T-helper 1 cell treated with Interleukin-12 subunit alpha and Interleukin-12 subunit beta and Interleukin-4 antibody, amounts not matched to agents 30 ng/mL and 1 ng/mL, for 36 hours (primary cell): ENCODE measurements around the gene SIRT2. TPM values are rescaled to one million over a fixed set of nuclear protein-coding genes. Genes with fewer than 3 reads are reported as not detected.

ENCODE experiments used
- intact Hi-C: fragments of 100-400 bp; cut with micrococcal nuclease; formaldehyde crosslinking; loops from one replicate; pipeline ENCODE4 v1.15.1; 2024
- total RNA-seq: library from RNA; stranded (reverse); gene quantifications from 2 replicates; pipeline ENCODE4 v1.2.3, GENCODE V29; 2022

Gene SIRT2
- total RNA-seq, 1 donor from 2014 or later: 56.7 TPM

DNA sequence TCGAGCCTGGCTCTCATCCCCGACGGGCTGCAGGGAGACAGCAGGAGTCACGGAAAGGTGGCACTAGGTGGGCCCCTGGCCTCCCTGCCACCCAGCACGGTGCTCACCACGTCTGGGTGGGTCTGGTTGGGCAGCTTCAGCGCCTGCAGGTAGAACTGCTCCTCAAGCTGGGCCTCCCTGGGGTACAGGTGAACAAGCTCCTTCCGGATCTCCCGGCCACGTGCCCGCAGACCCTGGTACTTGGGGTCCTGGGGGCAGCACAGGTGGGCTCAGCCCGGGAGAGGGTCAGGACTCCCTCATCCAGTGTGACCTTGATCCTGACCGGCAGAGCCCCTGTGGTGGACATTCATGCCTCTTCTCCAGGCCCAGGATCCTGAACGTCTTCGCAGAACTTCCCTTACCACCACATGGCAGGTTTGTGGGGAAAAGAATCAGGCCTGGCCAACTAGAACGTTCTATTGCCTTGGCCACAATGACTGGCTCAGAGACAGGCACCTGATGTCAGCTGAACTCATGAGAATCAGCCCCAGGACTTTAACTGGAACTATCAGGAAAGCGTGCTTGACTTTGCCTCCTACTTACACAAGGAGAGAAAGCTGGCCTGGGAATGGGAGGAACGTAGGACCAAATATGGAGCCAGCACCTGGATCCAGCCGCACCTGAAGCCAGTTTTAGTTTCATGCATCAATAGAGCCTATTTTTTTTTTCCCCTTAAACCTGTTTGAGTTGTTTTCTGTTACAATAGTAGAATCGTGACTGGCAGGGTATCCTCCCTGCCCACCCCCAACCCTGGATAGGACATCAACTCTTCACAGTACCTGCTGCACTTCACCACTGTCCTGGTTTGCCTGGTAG is 22.2 kb upstream of the SIRT2 start:
- intact Hi-C loops: no loop called here

DNA sequence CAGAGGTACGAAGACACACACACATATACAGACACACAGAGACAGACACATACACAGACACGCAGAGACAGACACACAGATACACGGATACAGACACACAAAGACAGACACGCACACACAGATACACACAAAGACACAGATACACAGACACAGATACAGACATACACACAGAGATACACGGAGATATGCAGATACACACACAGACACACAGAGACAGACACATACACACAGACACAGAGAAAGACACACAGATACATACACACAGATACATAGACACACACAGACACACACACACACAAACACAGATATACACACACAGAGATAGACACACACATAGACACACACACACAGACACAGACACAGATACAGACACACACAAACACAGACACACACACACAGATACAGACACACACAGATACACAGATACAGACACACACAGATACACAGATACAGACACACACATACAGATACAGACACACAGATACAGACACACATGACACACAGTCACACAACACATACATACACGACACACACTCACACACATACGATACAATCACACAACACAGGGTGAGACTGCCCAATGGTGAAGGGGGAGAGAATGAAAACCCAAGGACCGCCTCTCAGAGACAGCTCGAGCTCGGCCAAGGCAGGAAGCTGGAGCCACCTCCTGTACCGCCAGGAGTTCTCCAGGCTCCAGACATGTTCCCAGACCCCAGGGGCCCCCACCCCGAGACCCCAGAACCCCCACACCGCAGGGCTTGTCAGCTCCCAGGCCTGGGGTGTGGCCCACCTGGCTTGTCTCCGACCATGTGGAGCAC is 21.4 kb upstream of the SIRT2 start:
- intact Hi-C loops: no loop called here

DNA sequence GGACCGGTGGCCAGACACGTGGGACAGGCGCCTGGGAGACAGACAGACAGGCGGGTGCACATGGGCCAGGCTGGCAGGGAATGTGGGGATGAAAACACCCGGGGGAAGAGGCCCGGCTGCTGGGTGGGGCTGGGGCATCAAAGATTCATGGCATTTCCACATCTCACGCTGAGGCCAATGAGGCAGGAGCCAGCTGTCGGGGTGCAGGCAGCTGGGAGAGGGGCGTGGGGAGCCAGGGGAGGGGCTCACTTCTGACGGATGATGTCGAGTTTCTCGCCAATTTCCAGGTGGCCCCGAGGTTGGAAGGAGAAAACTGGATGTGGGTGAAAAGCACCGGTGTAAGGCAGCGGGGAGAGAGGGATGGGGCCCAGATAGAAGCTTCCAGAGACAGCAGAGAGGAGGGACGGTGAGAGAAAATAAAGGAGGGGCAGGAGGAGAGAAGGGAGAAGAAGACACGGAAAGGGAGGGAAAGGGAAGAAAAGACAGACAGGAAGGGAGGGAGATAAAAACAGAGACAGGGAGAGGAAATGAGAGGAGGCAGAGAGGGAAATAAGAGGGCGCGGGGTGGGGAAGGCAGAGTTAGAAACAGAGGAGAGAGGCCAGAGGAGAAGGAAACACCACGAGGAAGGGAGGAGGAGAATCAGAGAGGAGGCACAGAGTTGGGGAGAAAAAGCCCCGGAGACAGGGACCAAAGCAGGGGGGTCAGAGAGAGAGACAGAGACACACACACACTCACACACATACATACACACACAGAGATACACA is 20.6 kb upstream of the SIRT2 start:
- intact Hi-C loops: no loop called here

DNA sequence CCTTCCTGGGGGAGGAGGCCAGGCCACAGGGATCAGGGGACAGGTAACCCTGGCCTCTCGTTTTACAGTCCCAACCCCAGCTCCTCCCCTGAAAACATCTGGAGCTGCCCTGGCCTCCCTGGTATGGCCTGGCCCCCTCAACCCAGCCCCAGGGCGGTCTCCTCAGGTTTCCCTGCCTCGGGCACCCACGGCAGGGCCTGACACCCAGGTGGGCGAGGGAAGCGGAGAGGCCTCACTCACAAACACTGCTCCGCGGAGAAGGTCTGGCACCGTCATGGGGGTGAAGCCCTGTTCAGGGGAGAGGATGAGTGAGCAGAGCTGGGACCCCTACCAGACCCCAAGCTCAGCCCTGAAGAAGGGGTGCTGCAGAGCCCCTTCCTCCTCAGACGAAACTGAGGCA is 19.1 kb upstream of the SIRT2 start:
- intact Hi-C loops: no loop called here

- intact Hi-C loops: no loop called here
Measured at GRCh38 chr19:38917921-38918491, 18.6 kb upstream of the SIRT2 start.

- intact Hi-C loops: no loop called here
Measured at GRCh38 chr19:38917516-38917915, 18.1 kb upstream of the SIRT2 start.

DNA sequence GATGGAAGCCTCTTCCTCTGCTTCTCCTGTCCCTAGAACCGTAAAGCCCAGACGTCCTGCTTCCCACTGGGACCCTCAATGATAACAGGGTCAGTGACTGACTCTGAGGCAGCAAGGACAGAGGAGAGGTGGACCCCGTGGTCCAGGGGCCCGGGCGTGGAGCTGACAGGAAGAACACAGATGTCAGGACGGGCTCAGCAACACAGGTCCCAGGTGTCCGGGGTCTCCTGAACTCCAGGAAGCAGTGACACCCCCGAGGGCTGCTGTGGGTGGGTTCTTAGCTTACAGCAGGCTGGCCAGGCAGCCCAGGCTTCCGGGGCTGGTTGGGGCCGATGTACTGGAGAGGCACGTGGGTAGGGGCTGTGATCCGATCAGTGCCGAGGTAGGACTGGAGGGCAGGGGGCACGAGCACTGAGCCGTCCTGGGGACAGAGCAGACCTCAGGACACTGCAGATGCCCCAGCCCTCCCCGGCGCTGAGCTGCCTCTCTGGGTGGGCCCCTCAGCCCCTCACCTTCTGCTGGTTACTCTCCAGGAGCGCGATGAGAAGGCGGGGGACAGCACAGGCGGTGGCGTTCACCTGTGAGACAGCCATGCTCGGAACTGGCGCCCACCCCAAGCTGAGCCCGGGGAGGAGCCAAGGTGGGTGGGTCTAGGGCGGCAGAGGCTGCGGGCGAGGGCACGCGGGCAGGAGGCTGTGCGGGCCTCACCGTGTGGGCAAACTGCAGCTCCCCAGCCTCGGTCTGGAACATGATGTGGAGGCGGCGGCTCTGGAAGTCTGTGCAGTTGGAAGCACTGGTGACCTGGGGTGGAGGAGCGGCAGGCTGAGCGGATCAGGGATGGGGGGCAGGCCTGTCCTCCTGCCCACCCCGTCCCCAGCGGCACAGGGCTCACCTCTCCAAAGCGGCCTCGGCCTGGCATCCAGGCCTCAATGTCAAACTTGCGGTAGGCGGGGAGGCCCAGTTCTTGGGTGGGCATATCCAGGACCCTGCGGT is 16.2 kb upstream of the SIRT2 start:
- intact Hi-C loops: no loop called here

GRCh38 chr19:38913958-38914357 is 14.5 kb upstream of the SIRT2 start:
- intact Hi-C loops: no loop called here

DNA sequence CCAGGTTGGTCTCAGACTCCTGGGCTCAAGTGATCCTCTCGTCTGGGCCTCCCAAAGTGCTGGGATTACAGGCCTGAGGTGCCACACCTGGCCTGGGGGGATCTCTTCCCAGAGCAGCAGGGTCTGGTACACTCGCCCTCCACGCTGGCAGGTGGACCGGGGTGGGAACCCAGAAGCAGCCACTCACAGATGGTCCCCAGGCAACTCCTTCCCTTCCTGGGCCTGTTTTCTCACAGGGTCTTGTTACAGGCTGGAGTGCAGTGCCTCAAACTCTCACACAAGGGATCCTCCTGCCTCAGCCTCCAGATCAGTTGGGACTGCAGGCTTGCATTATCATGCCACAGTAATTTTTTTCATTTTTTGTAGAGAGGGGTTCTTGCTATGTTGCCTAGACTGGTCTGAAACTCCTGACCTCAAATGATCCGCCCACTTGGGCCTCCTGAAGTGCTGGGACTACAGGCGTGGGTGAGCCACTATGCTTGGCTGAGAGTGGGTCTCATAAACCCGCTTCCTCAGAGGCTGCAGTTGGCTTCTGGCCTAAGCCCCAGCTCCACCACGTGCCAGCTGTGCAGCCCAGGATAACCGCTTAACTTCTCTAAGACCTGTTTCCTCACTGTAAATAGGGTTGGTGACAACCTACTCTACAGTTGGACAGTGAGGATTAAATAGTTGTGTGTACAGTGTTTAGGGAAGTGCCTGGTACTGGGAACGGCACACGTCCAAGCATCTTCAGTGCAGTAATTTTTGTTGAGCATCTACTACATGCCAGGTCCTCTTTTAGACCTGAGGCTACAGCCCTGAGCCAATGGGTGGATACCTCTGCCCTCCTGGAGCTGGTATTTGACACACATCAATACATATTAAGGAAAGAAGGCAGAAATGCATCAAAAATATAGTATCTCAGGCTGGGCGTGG is 13.4 kb upstream of the SIRT2 start:
- intact Hi-C loops: no loop called here

DNA sequence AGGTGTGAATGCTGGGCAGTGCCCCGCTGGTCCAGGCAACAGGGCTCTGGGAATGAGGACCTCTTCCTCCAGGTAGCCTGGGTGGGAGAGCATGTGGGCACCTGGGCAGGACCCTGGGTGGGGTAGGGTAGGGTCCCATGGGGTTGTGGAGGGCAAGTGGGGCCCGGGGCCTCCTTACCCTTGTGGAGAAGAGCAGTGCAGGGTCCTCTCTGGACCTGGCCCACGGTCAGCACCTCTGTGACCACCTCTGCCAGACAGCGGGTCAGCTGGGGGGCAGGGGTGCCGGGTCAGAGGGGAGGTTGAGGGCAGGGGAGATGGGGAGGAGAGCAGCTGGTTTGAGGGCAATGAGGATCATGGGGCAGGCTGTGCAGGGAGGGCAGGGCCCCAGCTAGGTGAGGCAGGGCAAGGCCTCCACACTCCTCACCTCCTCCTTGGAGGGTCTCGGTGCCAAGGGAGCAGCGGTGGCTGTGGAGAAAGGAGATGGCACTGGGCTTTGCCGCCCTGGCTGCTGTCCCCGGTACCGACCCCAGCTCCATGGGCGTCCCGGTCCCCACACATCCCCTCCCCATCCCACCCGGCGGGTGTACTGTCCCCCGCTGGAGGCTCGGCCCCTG is 12.1 kb upstream of the SIRT2 start:
- intact Hi-C loops: no loop called here

DNA sequence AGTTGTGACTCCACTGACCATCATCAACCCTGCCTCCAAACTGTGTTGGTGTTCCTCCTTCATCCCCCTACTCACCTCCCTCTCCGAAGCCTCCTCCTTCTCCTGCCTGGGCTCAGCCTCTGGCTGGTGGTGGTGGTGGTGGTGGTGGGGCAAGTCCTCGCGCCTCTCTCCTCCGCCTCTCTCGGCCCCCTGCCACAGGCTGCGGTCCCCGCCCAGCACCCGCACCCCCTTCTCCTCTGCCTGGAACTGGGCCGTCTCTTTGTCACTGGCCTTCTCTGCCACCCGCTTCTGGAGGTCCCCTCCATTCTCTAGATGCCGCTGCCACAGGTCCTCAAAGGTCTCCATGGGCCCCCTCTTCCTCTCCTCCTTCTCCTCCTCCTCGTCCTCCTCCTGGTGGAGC is 11.1 kb upstream of the SIRT2 start:
- intact Hi-C loops: no loop called here

GRCh38 chr19:38908911-38909310 is 9.5 kb upstream of the SIRT2 start:
- intact Hi-C loops: no loop called here

DNA sequence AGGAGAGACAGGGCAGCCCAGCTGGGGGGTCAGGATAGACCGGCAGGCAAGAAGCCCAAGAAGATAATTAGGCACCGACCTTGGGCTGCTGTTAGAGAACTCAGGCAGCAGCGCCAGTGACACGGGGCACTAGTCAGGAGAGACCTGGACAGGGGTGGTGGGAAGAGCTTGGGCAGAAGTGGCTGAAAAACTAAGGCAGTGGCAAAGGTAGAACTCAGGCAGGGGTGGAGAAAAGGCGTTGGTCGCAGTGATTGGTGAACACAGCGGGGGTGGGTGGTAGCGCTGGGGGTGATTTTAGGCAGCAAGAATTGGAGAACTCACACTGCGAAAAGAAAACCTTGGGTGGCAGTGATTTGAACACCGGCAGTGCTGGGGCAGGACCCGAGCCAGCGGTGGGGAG is 8.3 kb upstream of the SIRT2 start:
- intact Hi-C loops: no loop called here

DNA sequence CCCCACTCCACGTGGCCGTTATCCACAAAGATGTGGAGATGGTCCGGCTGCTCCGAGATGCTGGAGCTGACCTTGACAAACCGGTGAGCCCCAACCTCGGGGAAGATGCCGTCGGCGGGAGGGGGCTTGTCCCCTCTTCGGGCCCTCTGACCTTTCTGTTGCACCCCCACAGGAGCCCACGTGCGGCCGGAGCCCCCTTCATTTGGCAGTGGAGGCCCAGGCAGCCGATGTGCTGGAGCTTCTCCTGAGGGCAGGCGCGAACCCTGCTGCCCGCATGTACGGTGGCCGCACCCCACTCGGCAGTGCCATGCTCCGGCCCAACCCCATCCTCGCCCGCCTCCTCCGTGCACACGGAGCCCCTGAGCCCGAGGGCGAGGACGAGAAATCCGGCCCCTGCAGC is 7.8 kb upstream of the SIRT2 start:
- intact Hi-C loops: no loop called here

DNA sequence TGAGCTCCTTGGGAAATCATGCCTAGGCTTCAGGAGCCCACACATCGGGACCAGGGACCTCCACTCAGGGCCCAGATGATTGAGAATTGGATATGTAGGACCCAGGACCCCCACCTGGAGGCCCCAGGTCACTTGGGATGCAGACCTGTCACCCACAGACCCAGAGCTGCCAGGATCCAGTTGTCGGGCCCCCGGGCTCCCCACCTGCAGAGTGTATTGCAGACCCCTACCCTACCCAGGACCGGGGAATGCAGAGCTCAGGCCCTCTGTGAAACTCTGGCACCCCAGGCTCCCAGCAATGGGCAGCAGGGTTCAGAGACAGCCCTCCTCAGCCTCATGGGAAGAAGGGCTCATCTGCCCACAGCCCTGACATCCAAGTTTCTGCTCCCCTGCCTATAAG is 6.2 kb upstream of the SIRT2 start:
- intact Hi-C loops: no loop called here

DNA sequence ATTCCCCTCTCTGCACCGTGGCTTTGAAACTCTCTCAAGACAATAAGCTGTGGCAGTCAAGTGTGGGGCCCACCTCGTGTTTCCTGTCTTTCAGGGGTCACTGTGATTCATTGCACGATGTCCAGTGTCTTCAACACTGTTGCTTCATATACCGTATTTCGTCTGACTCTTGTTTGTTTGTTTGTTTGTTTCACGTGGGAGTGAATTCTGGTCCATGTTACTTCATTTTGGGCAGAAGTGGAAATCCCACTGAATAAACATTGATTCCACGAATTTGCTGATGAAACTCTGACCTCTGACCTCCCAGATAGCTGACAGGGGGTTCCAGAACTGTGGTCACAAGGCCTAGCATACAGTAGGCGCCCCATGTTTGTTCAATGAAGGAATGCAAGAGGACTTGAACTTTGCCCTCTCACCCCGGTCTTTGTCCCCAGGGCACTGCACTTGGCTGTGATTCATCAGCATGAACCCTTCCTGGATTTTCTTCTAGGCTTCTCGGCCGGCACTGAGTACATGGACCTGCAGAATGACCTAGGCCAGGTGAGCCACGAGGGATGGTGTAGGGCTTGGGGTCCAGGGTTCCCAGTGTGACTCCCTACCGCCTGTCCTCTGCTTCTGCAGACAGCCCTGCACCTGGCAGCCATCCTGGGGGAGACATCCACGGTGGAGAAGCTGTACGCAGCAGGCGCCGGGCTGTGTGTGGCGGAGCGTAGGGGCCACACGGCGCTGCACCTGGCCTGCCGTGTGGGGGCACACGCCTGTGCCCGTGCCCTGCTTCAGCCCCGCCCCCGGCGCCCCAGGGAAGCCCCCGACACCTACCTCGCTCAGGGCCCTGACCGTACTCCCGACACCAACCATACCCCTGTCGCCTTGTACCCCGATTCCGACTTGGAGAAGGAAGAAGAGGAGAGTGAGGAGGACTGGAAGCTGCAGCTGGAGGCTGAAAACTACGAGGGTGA is 5.4 kb upstream of the SIRT2 start:
- intact Hi-C loops: no loop called here

GRCh38 chr19:38901683-38902082 is 2.3 kb upstream of the SIRT2 start:
- intact Hi-C loops: no loop called here

DNA sequence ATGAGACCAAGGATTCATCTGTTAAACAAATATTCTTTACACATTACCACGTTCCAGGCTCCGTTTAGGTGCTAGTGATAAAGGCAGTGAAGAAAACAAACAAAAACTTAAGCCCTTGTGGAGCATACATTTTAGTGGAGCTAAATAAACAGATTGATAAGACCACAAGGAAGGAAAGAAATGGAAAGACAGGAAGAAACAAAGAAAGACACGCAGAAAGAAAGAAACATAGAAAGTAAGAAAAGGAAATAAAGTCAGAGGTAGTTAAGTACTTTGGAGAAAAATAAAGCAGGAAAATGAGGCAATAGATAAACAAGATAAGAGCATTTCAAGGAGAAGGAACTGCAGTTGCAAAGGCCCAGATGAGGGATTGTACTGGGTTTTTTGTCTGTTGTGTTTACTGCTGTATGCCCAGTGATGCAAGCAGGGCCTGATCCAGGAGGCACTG is 1.3 kb upstream of the SIRT2 start:
- intact Hi-C loops: no loop called here
